RWPE1 (cell line): ENCODE data around the gene TPCN2.

Experiments used
- CTCF ChIA-PET: fragments of 350-600 bp; sonication (Branson Sonifier 250); formaldehyde crosslinking; extraction: SDS; loops from one replicate; lab custom pipeline; 2021; lab: Yijun Ruan, JAX
- POLR2A ChIA-PET: fragments of 400-600 bp; formaldehyde crosslinking; extraction: SDS; loops from one replicate; lab custom pipeline; 2020; ENCODE audit warnings: antibody characterized with exemption; ENCODE audit not compliant: low non-redundant PET; lab: Yijun Ruan, JAX
- DNase-seq: peaks from one replicate; pipeline ENCODE4 v3.0.0; 2012; ENCODE audit warnings: low spot score
- H3K27ac ChIP-seq: fragments of 450-650 bp; 2 replicates; pipeline ENCODE4 v1.5.1; 2017
- CTCF ChIP-seq: fragments of 450-650 bp; conservative IDR thresholded peaks from 2 replicates; pipeline ENCODE4 v1.5.1; 2017; ENCODE audit warnings: low read depth, mild to moderate bottlenecking

Gene TPCN2

GRCh38 chr11:69116671-69117070 is 67.9 kb downstream of the TPCN2 start:
- POLR2A ChIA-PET, result no interaction called here
- TF ChIP-seq CTCF, result no peak
- no peak for DNase-seq
- CTCF ChIA-PET, result no interaction called here
- H3K27ac ChIP-seq, result no peak overlapping the region

GRCh38 chr11:69119190-69119589 is 70.5 kb downstream of the TPCN2 start:
- H3K27ac ChIP-seq, result peak overlapping the region; percentile 9; the same call in 1 of the 2 replicates
- POLR2A ChIA-PET, result no interaction called here
- CTCF ChIA-PET, result interaction anchor here (0.6 kb wide), 2 partner anchors 254 to 525 kb away, joined by 3 to 5 read pairs; no protein-coding TSS in a partner anchor
- TF ChIP-seq CTCF, result no peak
- DNase-seq, result no peak

GRCh38 chr11:69120096-69120875 is 71.6 kb downstream of the TPCN2 start:
- CTCF ChIA-PET, result interaction anchor here (1.6 kb wide), 1 partner anchor 11 kb away, joined by 7 read pairs; no protein-coding TSS in a partner anchor
- no peak for TF ChIP-seq CTCF
- DNase-seq, result no peak
- POLR2A ChIA-PET, result no interaction called here
- H3K27ac ChIP-seq, result peak overlapping the region; percentile 95

GRCh38 chr11:69121021-69121420 is 72.3 kb downstream of the TPCN2 start:
- DNase-seq, result no peak
- POLR2A ChIA-PET, result interaction anchor here (0.8 kb wide), 1 partner anchor 145 kb away, joined by 3 read pairs; no protein-coding TSS in a partner anchor
- no peak for TF ChIP-seq CTCF
- peak overlapping the region; percentile 95 for H3K27ac ChIP-seq
- CTCF ChIA-PET, result interaction anchor here (0.6 to 1.6 kb wide), 3 partner anchors 10 to 19 kb away, joined by 3 to 7 read pairs (median 4); no protein-coding TSS in a partner anchor

GRCh38 chr11:69121621-69122325 is 73.0 kb downstream of the TPCN2 start:
- POLR2A ChIA-PET, result interaction anchor here (0.8 kb wide), 1 partner anchor 144 kb away, joined by 3 read pairs; no protein-coding TSS in a partner anchor
- CTCF ChIA-PET, result interaction anchor here (0.6 to 1.6 kb wide), 4 partner anchors 10 to 345 kb away, joined by 3 to 7 read pairs (median 4); no protein-coding TSS in a partner anchor

More at GRCh38 chr11:69121621-69122325, 73.0 kb downstream of the TPCN2 start:
- no peak for DNase-seq
- peak overlapping the region; percentile 95 for H3K27ac ChIP-seq
- TF ChIP-seq CTCF, result no peak
